HL-60/S4 treated with phorbol 12-myristate 13-acetate at 8.2 ng/mL for 4 days and 3 days (cell line): ENCODE data around the gene GUCY2C.
"Not testable (repeated sequence)": the region's sequence is repeated elsewhere in the genome, so short reads cannot be mapped to it uniquely, and the experiment has no call there.

ENCODE experiments used
- in situ Hi-C: fragments of 300-500 bp; cut with MboI; formaldehyde crosslinking; loops from 2 replicates; pipeline ENCODE4 v1.15.0; 2022; ENCODE audit warnings: low sequenced_read_pairs

GUCY2C gene

DNA sequence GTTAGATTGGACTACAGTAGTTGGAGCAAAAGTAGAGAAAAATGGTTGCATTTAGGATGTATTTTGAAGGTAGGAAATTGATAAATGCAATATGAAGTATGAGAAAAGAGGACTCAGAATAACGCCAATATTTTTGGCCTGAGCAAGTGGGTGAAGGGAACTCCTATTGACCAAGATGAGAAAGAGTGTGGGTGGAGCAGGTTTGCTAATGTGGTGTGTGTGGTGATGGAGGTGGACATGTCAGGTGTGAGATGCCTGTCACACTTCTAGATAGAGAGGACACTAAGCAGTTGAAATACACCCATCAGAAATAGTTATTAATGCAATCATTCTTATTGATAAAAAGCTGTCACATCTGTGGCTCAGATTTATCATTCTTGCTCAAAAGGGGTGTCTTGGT is 7.3 kb downstream of the GUCY2C start:
- in situ Hi-C loops = no loop called here

DNA sequence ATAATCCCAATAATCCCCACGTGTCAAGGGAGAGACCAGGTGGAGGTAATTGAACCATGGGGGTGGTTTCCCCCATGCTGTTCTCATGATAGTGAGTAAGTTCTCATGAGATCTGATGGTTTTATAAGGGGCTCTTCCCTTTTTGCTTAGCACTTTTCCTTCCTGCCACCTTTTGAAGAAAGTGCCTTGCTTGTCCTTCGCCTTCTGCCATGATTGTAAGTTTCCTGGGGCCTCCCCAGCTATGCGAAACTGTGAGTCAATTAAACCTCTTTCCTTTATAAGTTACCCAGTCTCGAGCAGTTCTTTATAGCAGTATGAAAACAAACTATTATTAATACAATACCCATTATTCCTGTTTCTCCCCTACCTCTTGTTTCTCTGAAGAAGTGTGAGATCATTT is 14.2 kb downstream of the GUCY2C start:
- in situ Hi-C loops = not testable (repeated sequence)

GRCh38 chr12:14681625-14682024 is 14.8 kb downstream of the GUCY2C start:
- in situ Hi-C loops = no loop called here

DNA sequence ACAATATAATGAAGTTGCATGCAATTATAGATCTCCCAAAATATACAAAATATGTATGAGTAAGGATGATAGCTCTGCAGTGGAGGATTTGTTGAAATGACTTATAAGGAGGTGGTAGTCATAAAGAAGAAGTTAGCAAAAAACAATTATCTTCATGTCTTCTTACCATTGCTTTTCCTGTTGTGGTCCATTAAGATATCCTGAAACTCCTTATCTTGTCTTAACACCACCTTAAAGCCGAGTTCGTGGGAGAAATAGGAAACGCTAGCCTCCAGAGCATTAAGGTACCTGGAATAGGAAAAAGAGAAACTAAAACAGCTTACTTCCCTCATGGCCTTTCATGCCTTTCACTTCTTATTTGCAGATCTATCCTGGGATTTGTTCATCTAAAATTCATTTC is 15.2 kb downstream of the GUCY2C start:
- in situ Hi-C loops = no loop called here

GRCh38 chr12:14678547-14679150 is 17.8 kb downstream of the GUCY2C start:
- in situ Hi-C loops = no loop called here

DNA sequence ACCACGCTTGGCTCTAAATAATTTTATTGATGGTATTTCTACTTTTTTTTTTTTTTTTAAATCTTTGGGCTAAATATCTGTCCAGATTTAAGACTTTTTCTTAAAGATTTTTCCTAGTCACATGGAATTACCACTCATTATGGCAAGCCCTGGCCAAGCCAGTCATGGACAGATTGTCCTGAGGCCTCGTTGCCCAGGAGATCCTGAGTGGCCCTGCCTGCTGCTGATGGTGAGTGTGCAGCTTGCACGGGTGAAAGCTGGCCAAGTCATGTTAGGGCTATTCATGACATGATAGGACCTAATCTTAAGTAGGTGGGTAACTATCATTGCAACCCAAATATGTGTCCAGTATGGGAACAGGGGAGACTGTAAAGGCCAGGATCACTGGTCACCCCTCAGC is 27.8 kb downstream of the GUCY2C start:
- in situ Hi-C loops = no loop called here

DNA sequence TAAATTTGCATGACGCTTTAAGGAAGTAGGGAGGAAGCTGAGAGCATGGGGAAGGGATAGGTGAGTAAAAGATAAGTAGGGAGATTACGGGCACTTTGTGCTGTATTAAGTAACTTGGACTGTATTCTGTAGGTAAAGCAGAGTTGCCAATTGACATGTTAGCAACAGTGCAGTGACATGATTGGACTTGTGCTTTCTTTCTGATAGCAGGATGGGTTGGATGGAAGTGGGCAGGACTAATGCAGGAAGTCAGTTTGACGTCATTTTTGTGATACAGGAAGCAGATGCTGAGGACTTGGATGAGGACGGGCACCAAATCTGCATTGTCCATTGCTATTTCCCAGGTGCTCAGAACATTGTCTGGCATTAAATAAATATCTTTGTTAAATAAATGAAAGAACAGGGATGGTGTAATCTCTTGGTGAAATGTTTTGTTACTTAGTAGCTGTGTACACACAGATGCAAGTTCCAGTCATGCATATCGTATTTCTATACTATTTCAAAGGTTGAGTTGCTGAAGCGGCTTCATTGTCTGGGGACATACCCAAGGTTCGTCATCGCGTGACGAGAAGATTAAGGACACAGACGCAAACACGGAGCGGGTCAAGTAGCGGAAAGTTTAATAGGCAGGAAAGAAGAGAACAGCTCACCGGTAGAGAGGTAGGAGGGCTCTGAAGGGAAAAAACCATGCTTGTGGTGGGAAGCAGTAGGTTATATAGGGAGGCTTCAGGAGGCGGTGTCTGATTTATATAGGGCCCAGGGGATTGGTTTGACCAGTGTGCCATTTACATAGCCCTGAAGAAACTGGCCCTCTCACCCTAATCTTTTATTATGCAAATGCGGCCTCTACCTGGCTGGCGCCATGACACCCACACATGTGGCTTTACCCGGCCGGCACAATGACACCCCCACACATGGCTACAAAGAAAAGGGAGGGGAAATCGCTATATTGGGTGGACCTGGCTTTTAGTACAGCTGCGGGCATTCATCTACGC is 30.7 kb downstream of the GUCY2C start:
- in situ Hi-C loops = no loop called here

- in situ Hi-C loops = no loop called here
Observed at GRCh38 chr12:14664434-14665023, 31.9 kb downstream of the GUCY2C start.

- in situ Hi-C loops = no loop called here
Observed at GRCh38 chr12:14663002-14663401, 33.4 kb downstream of the GUCY2C start.

DNA sequence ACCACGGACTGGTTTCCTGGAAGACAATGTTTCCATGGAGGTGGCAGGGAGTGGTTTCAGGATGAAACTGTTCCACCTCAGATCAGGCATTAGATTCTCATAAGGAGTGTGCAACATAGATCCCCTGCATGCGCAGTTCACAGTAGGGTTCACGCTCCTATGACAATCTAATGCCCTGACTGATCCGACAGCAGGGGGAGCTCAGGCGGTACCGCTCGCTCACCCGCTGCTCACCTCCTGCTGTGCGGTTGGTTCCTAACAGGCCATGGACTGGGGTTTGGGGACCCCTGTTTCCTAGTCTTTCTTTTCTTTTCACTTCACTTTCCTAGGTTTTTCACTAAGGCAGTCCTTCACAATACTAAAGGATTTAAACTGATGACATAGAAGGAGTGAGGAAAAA is 39.6 kb downstream of the GUCY2C start:
- in situ Hi-C loops = no loop called here

GRCh38 chr12:14655284-14655683 is 41.1 kb downstream of the GUCY2C start:
- in situ Hi-C loops = no loop called here

DNA sequence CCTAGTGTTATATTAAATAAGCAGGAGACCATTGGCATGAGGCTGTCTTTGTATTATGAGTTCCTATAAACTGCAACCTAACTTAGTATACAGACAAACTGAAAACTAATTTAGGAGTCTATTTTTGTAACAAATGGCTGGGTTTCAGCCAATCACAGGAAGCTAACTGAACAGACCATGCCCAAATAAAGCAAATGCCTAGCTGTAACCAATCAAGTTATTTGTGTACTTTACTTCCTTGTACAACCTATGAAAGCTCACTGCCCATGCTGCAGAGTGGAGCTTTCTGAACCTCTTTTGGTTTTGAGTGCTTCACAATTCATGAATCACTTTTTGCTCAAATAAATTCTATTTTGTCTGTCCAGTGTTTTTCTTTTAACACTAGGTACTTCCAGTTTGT is 41.6 kb downstream of the GUCY2C start:
- in situ Hi-C loops = no loop called here

DNA sequence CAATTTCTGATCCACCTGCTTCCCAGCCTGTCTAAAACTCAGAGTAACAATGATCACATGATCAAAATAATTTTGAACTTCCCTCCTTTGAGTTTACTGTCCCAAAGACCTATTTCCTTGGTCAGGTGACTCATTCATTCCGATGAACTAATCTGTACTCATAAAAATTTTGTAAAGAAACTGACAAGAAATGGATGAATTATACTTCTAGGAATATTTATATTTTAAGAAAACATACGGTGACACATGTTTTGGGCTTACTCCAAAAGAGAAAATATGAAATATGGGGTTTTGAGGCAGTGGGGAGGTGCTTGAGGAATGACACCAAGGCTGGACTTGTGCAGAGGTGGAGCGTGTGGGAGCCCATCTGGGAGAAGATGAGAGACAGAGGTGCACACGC is 42.0 kb downstream of the GUCY2C start:
- in situ Hi-C loops = no loop called here

DNA sequence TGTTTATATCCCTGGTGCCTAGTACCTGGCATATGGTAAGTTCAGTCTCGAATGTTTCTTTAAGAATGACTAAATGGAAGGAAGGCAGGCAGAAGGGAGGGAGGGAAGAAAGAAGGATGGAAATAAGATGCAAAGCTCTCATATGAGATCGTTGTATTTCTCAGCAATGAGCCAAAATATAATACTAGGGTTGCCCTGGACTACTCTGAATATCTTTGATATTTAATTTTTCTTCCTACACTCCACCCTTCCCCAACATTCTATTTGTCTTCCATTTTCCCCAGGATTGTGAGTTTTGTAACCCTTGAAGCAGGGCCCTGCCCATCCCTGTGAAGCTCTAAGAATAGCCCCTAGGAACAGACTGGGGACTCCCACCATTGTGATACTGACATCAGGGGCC is 43.9 kb downstream of the GUCY2C start:
- in situ Hi-C loops = no loop called here

- in situ Hi-C loops = no loop called here
Observed at GRCh38 chr12:14651371-14651770, 45.0 kb downstream of the GUCY2C start.

GRCh38 chr12:14650789-14651188 is 45.6 kb downstream of the GUCY2C start:
- in situ Hi-C loops = no loop called here

GRCh38 chr12:14647028-14647750 is 49.2 kb downstream of the GUCY2C start:
- in situ Hi-C loops = no loop called here

DNA sequence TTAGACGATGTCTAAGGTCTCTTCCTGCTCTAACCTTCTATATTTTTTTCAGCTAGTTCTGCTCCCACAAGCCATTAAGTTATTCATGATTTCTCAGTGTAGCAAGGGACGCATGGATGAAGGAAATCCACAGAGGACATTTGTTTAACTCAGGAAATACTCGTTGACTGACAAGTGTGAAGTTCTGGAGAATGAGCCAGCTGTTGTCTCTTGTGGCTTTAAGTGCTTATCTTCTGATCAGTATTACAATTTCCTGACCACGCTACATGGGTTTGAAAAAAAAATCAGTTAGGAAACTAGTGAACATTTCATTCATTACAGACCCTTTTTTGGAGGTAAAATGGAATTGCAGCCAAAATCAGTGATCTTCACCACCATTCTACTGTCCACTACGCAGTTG is 53.1 kb downstream of the GUCY2C start:
- in situ Hi-C loops = no loop called here

GRCh38 chr12:14638066-14638465 is 58.3 kb downstream of the GUCY2C start:
- in situ Hi-C loops = no loop called here

DNA sequence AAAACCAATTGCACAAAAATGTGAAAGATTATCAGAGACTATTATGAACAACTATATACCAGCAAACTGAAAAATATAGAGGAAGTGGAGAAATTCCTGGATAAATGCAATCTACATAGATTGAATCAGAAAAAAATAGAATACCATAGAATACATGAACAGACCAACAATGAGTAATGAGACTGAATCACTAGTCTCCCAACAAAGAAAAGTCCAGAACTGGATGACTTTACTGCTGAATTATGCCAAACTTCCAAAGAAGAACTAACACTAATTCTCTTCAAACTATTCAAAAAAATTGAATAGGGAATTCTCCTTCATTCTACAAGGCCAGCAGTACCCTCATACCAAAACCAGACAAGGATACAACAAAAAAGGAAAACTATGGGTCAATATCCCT is 60.6 kb downstream of the GUCY2C start:
- in situ Hi-C loops = no loop called here

GRCh38 chr12:14630793-14631192 is 65.6 kb downstream of the GUCY2C start:
- in situ Hi-C loops = no loop called here
